Lower lobe of right lung (tissue), 2 donors: ENCODE measurements around the gene UFSP1. TPM values are rescaled to one million over a fixed set of nuclear protein-coding genes. Genes with fewer than 3 reads are reported as not detected.

Experiments
- ATAC-seq, 2 donors: fragments of 200-7000 bp; cut with Tn5 transposase; one replicate each; pipeline ENCODE4 v1.9.1; 2020 to 2022; ENCODE audit warnings: mild to moderate bottlenecking in 2 of 2, moderate library complexity in 2 of 2
- DNase-seq: peaks from one replicate; pipeline ENCODE4 v3.0.0-alpha.2; 2020
- H3K27ac ChIP-seq: fragments of 200-600 bp; one replicate; pipeline ENCODE4 v1.8.0; 2022
- H3K27me3 ChIP-seq: fragments of 200-600 bp; one replicate; pipeline ENCODE4 v1.8.0; 2022; ENCODE audit warnings: low read depth
- H3K36me3 ChIP-seq: fragments of 200-600 bp; one replicate; pipeline ENCODE4 v1.8.0; 2022; ENCODE audit warnings: mild to moderate bottlenecking
- H3K4me1 ChIP-seq: fragments of 200-600 bp; one replicate; pipeline ENCODE4 v1.8.0; 2022
- H3K4me3 ChIP-seq: fragments of 200-600 bp; one replicate; pipeline ENCODE4 v1.8.0; 2022; ENCODE audit warnings: mild to moderate bottlenecking
- H3K9me3 ChIP-seq: fragments of 200-600 bp; one replicate; pipeline ENCODE4 v1.8.0; 2022
- intact Hi-C: fragments of 100-400 bp; cut with DNase I; formaldehyde crosslinking; loops from one replicate; pipeline ENCODE4 v1.11.0; 2022
- total RNA-seq: library from RNA; stranded (reverse); fragmentation: NEBNext Ultra II Directional; extraction: Animal tissue kit (Norgen Biotek cat#: 25700); gene quantifications from one replicate; pipeline ENCODE4 v1.2.1, GENCODE V29; 2021
- TF ChIP-seq, protein P1 (sequence below): fragments of 200-600 bp; IDR thresholded peaks from one replicate; pipeline ENCODE4 v1.8.0; 2022; ENCODE audit warnings: antibody characterized with exemption, mild to moderate bottlenecking
- donor health status: DM: no; HTN: yes; CAD: no; lungs with severe emphysema.

Gene UFSP1
- total RNA-seq, 1 donor from 2014 or later: 2.3 TPM

- Histone ChIP-seq H3K4me3 (peak overlapping the region; percentile 88), H3K27ac (no peak overlapping the region), H3K9me3 (no peaks in the 10 kb centered on the region), H3K36me3 (peaks cover 53% of the 10 kb centered on the region), H3K27me3 (peaks cover 6% of the 10 kb centered on the region), H3K4me1 (peaks cover 38% of the 10 kb centered on the region)
- intact Hi-C loops: no loop called here
- DNase-seq: no peak
- ATAC-seq: no peak
- TF ChIP-seq, protein P1, sequence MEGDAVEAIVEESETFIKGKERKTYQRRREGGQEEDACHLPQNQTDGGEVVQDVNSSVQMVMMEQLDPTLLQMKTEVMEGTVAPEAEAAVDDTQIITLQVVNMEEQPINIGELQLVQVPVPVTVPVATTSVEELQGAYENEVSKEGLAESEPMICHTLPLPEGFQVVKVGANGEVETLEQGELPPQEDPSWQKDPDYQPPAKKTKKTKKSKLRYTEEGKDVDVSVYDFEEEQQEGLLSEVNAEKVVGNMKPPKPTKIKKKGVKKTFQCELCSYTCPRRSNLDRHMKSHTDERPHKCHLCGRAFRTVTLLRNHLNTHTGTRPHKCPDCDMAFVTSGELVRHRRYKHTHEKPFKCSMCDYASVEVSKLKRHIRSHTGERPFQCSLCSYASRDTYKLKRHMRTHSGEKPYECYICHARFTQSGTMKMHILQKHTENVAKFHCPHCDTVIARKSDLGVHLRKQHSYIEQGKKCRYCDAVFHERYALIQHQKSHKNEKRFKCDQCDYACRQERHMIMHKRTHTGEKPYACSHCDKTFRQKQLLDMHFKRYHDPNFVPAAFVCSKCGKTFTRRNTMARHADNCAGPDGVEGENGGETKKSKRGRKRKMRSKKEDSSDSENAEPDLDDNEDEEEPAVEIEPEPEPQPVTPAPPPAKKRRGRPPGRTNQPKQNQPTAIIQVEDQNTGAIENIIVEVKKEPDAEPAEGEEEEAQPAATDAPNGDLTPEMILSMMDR: no peak
Measured at GRCh38 chr7:100888291-100888987, 1.1 kb downstream of the UFSP1 start.

- DNase-seq (peak; percentile 74), ATAC-seq (no peak)
- H3K4me3 ChIP-seq: no peak overlapping the region
- H3K27ac ChIP-seq: peak overlapping the region; percentile 60
- TF ChIP-seq, protein P1: no peak
- intact Hi-C loops: no loop called here
- H3K36me3 ChIP-seq: peaks cover 60% of the 10 kb centered on the region
- H3K4me1 ChIP-seq: peaks cover 38% of the 10 kb centered on the region
- H3K9me3 ChIP-seq: no peaks in the 10 kb centered on the region
- peaks cover 6% of the 10 kb centered on the region for H3K27me3 ChIP-seq
Measured at GRCh38 chr7:100887516-100888290, 1.8 kb downstream of the UFSP1 start.

- DNase-seq (no peak), ATAC-seq (no peak)
- TF ChIP-seq, protein P1: no peak
- intact Hi-C loops: no loop called here
- Histone ChIP-seq H3K4me1 (peaks cover 38% of the 10 kb centered on the region), H3K36me3 (peaks cover 67% of the 10 kb centered on the region), H3K27ac (peak overlapping the region; percentile 60), H3K9me3 (no peaks in the 10 kb centered on the region), H3K4me3 (no peak overlapping the region), H3K27me3 (peaks cover 6% of the 10 kb centered on the region)
Measured at GRCh38 chr7:100886936-100887515, 2.5 kb downstream of the UFSP1 start.

- Histone ChIP-seq H3K4me1 (peaks cover 37% of the 10 kb centered on the region), H3K9me3 (no peaks in the 10 kb centered on the region), H3K36me3 (peaks cover 74% of the 10 kb centered on the region), H3K4me3 (no peak overlapping the region), H3K27ac (peak overlapping the region; percentile 60), H3K27me3 (peaks cover 6% of the 10 kb centered on the region)
- intact Hi-C loops: no loop called here
- ATAC-seq (no peak), DNase-seq (no peak)
- TF ChIP-seq, protein P1: no peak
Measured at GRCh38 chr7:100886142-100886935, 3.2 kb downstream of the UFSP1 start.

GRCh38 chr7:100885440-100886141 lies 3.9 kb downstream of the UFSP1 start:
- ATAC-seq: no peak
- no peak overlapping the region for H3K27ac ChIP-seq

More at GRCh38 chr7:100885440-100886141, 3.9 kb downstream of the UFSP1 start:
- intact Hi-C loops: no loop called here
- DNase-seq: no peak
- no peaks in the 10 kb centered on the region for H3K27me3 ChIP-seq
- H3K9me3 ChIP-seq: no peaks in the 10 kb centered on the region
- peaks cover 30% of the 10 kb centered on the region for H3K4me1 ChIP-seq
- TF ChIP-seq, protein P1: no peak
- H3K4me3 ChIP-seq: no peak overlapping the region
- H3K36me3 ChIP-seq: peaks cover 81% of the 10 kb centered on the region
